NCI-H774 (cell line): Measurements from ENCODE around the gene PODNL1.

Experiments
- DNase-seq: peaks from one replicate; lab custom pipeline; 2025; lab: John Stamatoyannopoulos, UW

The PODNL1 gene

DNA sequence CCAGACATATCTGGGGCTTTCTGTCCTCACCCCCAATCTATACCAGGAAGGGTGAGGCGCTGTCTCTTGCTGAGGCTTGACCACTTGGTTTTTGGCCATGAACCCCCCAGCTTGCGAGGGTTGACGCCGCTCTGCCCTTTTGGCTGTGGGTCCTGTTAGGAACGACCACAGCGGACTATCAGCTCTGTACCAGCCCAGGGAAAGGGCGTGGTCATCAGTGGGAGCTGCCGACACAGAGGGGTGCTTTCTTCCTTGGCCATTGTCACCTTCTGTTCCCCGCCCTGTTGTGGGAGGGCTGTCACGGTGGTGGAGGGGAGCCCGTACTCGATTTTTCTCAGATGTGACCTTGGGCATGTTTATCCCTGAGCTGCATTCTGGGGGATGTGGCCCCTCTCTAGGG lies 19.8 kb upstream of the PODNL1 start:
- no peak for DNase-seq

DNA sequence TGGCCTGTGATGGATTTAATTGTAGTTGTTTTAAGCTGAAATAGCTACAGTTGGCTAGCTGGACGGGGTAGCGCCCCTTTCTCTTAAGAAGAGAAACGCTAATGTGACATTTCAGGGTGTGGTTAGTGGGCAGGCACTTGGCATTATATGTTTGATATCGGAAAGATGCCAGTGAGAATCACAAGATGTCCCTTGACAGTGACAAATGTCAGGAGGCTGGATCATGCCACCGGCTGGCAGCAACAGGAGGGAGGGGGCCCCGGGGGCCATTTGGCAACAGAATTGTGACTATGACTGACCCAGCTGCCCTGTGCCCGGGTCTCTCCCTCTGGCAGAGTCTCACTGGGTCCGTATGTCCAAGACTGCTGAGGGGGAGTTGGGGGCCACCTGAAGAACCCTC lies 18.8 kb upstream of the PODNL1 start:
- DNase-seq: no peak

DNA sequence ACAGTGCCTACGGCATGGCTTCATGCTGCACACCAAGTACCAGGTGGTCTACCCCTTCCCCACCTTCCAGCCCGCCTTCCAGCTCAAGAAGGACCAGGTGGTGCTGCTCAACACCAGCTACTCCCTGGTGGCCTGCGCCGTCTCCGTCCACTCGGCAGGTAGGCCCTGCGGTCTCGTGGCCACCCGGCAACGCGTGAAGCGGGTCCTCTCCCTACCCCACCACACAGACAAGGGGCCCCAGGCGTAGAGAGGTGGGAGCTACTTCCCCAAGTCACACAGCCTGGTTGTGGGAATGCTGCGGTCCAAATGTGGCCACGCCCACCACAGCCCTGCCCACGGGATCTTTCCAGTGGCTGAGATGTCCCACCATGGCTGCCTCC lies 18.1 kb upstream of the PODNL1 start:
- no peak for DNase-seq

DNA sequence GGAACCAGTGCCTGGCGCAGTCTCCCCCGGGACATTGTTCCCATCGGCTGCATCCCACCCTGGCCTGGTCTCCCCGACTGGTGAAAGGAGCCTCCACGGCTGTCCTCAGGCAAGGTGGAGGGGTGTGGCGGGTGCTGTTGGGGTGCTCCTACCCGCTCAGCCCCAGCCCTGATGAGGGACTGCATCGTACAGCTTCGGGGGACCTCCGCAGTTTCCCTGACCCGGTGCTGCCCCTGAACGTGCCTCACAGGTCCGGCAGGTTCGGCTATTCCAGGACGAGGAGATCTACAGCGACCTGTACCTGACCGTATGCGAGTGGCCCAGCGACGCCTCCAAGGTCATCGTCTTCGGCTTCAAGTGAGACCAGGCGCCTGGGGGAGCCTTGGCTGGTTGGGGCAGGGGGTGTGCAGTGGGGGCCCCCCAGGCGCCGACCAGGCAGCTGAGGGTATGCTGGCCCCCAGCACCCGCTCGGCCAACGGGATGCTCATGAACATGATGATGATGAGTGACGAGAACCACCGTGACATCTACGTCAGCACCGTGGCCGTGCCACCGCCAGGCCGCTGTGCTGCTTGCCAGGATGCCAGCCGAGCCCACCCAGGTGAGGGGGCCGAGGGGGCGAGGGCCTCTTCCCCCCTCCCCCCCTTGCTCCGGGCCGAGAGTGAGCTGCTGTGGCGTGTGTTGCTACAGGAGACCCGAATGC lies 17.6 kb upstream of the PODNL1 start:
- no peak for DNase-seq

DNA sequence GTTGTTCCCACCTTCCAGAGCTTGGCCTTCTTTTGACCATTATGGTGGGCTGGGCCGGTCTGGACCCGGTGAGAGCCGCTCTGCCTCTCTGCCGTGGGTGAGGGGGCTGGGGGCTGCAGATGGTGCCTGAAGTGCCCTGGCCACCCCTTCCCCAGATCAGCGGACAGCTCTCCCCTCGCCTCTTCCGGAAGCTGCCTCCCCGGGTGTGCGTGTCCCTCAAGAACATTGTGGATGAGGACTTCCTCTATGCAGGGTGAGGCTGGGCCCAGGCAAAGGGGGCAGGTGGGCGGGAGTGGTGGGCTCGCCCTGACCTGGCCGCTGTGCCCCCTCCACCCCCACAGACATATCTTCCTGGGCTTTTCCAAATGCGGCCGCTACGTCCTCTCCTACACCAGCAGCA lies 16.0 kb upstream of the PODNL1 start:
- DNase-seq: no peak

DNA sequence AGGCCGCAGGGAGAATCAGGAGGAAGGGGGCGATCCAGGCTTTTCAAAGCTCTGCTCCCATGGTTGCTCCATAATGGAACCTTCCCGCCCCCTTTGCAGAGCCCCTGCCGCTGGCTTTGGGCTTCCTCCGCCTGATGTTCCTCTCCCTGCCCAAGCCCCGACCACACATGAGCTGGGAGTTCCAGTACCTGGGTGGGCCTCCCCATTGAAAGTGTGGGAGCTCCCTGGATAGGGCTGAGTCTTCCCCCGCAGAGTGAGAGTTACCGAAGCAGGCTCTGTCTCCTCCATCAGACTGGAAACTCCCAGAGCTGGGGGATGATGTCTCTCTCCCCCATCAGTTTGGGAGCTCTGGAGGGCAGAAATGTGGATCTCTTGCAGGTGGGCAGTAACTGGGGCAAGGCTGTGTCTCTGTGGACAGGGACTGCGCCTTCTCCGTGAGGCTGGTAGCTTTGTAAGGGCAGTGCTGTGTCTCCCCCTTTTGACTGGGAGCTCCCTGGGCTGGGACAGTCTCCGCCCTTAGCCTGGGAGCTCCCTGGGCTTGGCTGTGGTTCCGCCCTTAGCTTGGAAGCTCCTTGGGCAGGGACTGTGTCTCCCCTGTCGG lies 14.8 kb upstream of the PODNL1 start:
- no peak for DNase-seq

DNA sequence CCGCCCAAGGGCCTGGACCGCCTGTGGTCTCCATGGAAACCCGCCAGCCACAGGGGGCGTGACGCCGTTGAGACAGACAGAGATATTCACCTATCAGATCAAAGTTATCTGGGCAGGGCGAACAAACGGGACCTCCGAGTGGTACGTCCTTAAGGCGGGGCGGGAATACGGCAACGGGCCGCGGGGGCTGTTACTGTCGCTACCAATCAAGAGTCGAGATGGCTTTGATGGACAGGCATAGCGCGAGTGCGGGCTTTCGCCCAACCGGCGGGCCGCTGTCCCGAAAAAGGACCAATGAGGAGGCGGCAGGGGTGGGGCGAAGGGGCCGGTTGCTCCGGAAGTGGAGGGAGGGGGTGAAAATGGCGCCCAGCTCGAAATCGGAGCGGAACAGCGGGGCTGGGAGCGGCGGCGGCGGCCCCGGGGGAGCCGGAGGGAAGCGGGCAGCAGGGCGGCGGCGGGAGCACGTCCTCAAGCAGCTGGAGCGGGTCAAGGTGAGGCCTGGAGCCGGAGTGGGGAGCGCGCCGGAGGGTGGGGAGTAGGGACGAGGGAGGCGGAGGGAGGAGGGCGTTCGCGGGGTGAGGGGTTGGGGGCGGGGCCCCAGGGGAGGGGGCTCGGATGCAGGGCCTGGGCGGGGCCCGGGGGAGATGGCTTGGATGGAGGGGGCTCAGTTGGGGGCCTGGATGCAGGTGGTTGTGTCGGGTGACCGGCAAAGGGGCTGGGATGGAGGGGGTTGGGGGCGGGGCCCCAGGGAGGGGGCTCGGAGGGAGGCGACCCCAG lies 14.1 kb upstream of the PODNL1 start, which contains the start of gene DCAF15:
Gene DCAF15, plus strand, starts transcription at position 356 of the 777 bp plus-strand sequence. Its CDS starts 4 bp downstream, at position 360.
- peak; percentile 99 for DNase-seq

DNA sequence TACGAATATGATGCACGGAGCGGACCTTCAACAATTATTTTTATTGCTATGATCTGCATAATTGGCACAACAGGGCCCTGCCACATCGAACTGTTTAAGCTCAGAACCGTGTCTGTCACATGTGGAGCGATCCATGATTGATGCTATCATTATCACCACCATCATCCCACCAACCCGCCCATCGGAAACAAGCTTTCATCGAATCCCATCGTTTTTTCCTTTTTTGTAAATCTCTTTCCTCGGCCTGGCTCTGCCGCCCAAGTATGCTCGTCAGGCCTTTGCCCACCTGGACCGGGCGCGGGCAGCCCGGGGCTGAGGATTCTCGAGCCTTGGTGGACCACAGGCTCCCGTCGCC lies 13.6 kb upstream of the PODNL1 start:
- no peak for DNase-seq

DNA sequence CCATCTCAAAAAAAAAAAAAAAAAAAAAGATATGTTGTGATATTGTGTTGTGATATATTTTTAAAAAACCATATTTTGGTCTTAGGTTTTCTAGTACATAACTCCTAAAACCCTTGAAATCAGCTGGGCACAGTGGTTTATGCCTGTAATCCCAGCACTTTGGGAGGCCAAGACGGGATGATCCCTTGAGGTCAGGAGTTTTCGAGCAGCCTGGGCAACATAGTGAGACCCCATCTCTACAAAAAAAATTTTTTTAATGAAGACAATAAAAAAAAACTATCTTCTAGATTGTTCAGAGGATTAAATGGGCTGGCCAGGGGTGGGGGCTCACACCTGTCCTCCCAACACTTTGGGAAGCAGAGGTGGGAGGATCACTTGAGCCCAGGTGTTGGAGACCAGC lies 12.8 kb upstream of the PODNL1 start:
- DNase-seq: no peak

DNA sequence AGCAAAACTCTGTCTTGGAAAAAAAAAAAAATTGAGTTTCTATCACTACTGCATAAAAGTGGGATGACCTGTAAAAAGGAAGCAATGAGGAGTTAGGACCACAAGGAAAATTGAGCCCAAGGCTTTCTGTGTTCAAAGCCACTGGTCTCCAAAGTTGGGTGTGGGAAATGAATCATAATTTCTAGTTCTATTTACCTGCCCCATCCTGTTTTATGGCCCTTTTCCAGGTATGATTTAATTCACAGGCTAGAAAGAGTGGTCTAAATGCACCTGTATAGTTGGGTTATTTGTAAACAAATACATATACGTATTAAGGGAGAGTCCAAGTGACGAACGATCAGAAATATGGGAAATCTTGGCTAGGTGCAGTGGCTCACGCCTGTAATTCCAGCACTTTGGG lies 8.2 kb upstream of the PODNL1 start:
- no peak for DNase-seq

DNA sequence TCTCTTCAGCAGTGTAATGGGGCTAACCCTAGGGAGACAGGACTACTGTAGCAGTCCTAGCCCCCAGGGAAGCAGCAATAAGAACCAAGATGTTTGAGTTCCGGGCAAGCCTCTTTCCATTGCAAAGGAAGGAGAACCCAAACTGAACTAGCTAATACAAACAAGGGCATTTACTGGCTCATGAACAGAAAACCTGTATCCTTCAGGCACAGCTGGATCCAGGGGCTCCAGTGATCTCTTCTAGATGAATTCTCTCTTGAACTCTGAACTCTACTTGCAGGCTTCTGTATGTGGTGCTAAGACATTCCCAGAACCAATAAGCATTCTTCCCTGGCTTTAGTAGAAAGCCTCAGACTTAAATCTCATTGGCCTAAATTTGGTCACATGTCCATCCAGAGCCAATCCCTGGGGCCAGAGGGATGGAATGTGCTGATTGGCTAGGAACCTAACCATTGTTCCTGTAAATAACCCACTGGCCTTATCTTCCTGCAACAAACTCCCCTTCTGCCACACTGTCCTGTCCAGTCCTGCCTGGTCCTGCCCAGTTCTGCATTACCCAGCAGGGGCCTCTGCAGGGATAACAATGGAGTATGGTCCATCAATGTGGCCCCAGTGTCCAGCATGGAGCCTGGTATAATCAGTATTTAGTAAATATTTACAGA lies 3.9 kb upstream of the PODNL1 start:
- no peak for DNase-seq

DNA sequence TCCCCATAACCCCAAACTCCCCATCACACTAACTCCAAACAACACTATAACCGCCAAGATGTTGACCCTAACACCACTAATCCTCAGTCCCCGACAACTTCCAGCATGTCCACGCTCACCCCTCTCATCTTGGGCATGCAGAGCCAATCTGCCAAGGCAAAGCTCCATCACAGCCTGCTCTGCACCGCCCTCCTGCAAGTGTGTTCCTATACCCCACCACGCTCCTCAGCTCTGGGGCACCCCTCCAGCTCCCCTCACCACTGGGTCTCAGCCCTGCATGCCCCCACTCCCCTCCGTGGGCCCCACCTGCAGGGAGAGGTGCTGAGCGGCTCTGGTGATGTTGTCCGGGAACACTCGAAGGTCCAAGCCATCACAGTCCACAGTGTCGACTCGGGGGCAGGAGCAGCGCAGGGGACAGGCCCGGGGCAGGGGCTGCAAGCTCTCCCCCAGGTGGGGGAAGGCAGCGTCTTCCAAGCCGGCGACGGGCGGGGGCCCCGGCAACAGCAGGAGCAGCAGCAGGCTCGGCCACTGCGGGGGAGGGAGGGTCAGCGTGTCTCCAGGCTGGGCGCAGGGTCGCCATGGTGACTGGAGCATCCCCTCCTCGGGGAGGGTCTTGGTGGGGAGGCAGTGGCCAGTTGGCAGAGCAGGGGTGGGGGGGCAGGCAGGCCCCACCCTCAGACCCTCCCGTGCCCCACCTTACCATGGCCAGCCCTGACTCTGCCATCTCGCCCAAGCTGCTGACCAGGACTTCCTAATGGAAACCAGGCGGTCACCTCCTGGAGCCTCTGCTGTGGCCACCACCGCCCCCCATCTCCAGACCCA lies 527 bp downstream of the PODNL1 start:
- no peak for DNase-seq

DNA sequence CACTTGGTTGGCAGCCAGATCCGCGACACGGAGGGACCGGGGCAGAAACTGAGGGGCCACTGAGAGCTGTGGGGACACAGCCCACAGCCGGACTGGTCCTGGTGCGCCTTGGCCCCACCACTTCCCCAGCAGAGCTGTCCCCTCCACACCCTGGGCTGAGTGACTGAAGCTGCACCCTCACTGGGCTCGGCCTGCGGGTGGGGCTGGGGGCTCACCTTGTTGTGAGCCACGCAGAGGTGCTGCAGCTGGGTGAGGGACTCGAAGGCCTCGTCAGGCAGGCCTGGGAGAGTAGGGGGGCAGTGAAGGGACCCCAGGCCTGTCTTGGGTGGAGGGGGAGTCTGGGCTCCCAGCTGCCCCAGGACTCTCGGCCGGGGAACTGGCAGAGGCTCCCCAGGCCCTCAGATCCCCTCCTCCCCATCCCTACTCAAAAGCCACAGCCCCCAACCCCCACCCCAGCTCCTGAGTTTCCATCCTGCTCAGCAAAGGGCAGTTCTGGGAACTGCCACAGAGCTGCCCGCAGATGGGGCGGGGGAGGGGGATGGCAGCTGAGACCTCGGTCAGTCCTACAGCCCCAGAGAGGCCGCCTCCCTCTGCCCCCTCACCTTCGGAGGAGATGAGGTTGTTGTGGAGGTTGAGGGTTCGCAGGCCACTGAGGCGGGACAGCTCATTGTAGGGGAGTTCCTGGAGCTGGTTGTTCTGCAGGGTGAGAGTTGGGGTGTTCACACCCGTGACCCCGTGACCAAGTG lies 2.3 kb downstream of the PODNL1 start:
- DNase-seq: no peak

DNA sequence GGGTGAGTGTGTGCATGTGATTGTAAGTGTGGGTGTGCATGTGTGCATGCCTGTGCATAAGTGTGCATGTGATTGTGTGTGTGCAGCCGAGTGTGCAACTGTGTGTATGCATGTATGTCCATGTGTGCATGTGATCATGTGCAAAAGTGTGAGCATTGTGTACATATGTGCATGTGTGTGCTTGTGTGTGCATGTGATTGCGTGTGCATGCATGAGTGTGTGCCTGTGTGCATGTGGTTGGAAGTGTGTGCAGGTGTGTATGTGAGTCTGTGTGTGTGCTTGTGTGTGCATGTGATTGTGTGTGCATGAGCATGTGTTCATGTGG lies 3.5 kb downstream of the PODNL1 start:
- DNase-seq: no peak

DNA sequence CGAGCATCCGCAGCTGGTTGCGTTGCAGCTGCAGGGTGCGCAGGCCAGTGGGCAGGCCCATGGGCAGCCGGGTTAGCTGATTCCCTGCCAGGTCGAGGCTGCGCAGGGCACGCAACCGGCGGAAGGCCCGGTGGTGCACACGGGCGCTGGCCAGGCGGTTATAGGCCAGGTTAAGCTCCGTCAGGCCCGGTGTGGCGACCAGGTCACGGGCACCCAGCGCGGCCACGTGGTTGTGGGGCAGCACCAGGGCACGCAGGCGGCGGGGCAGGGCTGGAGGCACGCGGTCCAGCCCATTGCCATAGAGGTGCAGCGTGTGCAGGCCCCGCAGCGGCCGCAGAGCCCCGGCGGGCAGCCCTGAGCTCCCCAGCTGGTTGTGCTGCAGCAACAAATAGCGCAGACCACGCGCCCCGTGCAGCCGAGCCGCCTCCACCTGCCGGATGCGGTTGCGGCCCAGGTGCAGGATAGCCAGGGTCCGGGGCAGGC lies 5.3 kb downstream of the PODNL1 start:
- DNase-seq: no peak

DNA sequence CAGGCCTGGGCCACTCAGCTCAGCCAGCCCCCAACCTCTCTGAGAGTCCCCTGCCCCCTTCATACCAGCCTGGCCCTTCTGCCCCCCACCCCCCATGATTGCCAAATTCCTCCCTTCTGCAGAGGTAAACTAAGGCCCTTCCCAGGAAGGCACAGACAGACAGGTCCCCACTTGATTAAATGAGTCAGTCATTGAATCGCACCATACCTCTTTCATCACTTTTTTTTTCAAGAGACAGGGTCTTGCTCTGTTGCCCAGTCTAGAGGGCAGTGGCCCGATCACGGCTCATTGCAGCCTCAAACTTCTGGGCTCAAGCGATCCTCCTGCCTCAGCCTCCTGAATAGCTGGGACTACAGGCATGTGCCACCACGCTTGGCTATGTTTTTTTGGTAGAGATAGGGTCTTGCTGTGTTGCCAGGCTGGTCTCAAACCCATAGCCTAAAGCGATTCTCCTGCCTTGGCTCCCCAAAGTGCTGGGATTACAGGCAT lies 6.0 kb downstream of the PODNL1 start:
- DNase-seq: no peak

DNA sequence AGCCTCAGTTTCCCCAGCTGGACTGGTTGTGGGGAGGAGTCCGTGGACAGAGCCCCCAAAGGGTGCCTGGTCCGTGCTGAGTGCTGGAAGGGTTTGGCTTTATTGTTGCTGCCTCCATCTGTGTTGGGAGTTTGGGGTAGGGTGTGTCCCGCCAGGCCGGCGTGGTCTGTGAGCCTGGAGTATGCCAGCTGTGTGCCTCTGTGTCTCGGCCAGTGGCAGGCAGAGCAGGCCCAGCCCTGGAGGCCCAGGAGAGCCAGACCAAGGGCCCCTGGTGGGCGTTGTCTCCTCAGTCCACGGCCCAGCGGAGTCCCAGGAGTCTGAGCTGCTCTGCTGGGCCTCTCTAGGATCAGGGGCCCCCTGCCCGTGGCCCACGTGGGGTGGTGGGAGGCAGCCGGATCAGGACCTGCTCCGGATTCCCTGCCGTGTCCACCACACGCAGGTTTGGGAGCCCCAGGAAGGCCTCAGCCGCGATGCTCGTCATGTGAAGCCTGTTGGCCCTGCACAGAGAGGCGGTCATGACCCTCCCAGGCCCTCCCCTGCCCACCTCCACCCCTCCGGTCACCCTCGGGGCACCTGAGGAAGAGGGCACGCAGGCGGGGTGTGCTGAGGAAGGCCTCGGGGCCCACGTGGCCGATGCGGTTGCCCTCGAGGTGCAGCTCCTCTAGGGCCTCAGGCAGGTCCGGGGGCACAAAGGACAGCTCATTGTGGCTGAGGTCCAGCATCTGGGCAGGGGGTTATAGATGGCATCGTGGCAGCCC lies 6.6 kb downstream of the PODNL1 start:
- DNase-seq: no peak

DNA sequence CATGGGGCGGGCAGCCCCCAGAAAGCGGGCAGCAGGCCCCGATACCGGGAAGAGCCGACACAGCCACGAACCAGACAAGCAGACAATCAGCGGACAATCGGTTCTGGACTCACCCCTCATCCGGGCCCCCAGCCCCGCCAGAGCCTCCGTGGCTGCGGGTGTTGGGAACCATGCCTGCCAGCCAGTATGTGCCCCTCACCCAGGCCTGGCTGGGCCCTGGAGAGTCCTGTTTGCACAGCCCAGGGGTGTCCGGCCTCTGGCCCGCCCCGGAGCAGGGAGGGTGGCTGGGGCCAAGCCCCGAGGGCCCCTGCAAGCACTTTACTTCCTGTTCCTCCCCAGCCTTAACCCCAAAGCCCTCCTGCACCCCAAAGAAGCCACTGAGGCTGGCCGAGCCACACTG lies 7.8 kb downstream of the PODNL1 start:
- DNase-seq: no peak

DNA sequence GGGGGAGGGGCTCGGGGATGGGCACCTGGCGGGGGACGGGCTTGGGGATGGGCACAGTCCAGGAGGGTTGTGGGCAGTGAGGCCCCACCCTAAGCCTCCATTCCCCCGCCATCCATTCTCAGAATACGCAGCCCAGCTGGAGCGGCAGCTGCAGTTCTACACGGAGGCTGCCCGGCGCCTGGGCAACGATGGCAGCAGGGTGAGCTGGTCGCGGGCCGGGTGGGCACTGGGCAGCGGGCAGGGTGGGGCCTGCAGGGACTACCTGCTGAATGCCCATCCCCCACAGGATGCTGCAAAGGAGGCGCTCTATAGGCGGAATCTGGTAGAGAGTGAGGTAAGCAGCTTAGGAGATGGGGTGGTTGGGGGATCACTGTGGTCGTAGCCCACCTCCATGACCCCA lies 8.3 kb downstream of the PODNL1 start:
- no peak for DNase-seq

DNA sequence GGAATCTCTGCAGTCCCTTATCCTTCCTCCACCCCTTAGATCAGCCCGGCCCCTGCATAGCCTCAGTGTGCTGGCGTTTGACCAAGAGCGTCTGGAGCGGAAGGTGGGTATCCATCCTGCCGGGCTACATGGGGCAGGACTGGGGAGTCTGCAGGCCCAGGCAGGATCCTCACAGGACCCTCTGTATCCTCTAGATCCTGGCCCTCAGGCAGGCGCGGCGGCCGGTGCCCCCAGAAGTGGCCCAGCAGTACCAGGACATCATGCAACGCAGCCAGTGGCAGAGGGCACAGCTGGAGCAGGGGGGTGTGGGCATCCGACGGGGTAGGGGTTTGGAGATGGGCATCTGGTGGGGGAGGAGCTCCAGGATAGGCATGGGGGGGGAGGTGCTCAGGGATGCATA lies 8.9 kb downstream of the PODNL1 start:
- DNase-seq: no peak
